Activated CD8-positive, alpha-beta memory T cell treated with anti-CD3 and anti-CD28 coated beads for 36 hours (primary cell): Measurements from ENCODE around the gene EARS2. TPM values are rescaled to one million over a fixed set of nuclear protein-coding genes. Genes with fewer than 3 reads are reported as not detected.

ENCODE experiments used
- CTCF ChIA-PET: fragments of 350-600 bp; sonication (Branson Sonifier 250); formaldehyde crosslinking; loops from one replicate; lab custom pipeline; 2021; ENCODE audit warnings: antibody characterized with exemption; lab: Charles Lee
- POLR2A ChIA-PET: fragments of 350-600 bp; sonication (Branson Sonifier 250); formaldehyde crosslinking; loops from one replicate; lab custom pipeline; 2021; ENCODE audit warnings: antibody characterized with exemption; lab: Charles Lee
- total RNA-seq, 2 experiments: library from RNA; stranded (reverse); gene quantifications; one replicate each; pipeline ENCODE4 v1.2.3, GENCODE V29; 2021

Gene EARS2
- total RNA-seq, 2 experiments from 2014 or later: 25.6 to 28.2 TPM

GRCh38 chr16:23535901-23536300 lies 21.2 kb downstream of the EARS2 start:
- ChIA-PET CTCF (no interaction called here), POLR2A (no interaction called here)

DNA sequence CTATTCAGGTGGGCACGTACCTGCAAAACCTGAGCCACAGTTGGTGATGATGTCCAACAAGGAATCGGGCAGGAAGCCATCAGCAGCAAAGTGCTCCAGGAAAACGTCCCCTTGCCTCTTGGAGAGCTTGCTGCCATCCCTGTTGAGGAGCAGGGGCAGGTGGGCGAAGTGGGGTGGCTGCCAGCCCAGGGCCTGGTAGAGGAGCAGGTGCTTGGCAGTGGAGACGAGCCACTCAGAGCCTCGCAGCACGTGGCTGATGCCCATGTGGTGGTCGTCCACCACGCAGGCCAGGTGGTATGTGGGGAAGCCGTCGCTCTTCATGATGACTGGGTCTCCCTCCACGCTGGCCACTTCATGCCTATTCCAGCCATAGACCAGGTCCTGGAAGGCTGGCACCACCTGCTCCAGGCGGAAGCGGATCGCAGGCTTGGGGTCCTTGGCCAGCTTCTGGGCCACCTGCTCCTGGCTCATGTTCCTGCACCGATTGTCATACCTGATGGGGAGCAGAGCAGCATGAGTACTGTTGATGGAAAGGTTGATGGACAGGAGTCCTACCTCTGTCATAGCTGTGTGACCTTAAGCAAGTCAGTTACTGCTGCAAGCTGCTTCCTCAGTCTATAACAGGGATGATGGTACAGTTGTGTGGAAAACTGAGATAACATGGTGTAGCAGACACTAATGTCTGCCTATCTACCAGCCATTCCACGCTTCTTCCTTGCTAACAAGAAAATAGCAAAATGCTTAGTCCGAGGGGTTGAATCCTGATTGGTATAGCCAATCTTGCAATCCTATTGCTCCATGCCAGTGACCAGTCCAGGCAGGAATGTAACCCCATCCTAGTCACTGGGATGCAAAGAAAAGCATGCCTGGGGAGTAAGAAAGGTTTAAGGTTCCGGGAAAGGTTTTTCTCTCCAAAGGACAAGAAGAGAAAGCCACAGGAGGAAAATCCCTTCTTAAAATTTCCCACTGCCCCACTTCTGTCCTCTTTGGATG lies 22.0 kb downstream of the EARS2 start:
- POLR2A ChIA-PET: no interaction called here

DNA sequence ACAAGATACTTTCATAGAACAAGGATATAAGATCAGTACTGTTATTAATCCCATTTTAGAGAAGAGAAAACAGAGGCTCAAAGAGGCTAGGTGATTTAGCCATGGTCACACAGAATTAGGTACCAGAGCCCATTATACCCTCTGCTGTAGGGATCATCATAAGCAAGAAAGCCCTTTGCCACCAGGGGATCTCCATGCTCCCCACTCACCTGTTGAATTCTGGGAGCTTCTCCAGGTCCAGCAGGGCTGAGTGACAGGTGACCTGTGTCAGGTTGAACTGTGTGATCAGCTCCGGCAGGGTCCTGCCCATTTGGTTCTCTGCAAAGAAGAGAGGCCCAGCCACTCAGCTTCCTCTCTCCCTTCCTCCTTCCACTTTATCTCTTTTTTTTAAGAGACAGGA lies 24.7 kb downstream of the EARS2 start:
- POLR2A ChIA-PET: no interaction called here
- CTCF ChIA-PET: no interaction called here

More for the DNA sequence above, 22.0 kb downstream of the EARS2 start:
- CTCF ChIA-PET: no interaction called here

GRCh38 chr16:23530062-23530461 lies 27.1 kb downstream of the EARS2 start:
- CTCF ChIA-PET: interaction anchor here (1.2 kb wide), 1 partner anchor 10 kb away, joined by 3 read pairs; no protein-coding TSS in a partner anchor
- POLR2A ChIA-PET: no interaction called here

DNA sequence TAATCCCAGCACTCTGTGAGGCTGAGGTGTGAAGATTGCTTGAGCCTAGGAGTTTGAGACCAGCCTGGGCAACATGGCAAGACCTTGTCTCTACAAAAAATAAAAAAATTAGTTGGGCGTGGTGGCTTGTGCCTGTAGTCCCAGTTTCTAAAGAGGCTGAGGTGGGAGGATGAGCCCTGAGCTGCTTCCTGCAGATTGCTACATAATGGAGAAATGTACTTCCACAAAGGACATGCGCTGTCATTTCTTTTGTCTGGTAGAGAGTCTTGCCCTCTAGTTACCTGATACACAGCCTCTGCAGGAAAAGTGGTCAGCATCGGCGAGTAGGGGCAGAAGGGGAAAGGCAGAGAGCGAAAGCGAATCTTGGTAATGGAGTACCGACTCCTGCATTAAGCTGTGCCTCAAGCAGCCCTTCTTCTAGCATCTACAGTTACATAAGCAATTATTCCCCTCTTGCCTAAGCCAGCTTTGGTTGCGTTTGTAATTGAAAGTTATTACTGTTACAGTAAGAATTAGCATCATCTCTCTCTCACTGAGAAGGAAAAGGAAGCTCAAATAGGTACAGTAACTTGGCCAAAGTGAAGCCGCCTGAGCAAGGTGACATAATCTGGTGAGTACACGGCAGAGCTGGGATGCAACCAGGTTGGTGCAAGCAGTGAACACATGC lies 28.4 kb downstream of the EARS2 start:
- CTCF ChIA-PET: interaction anchor here (1.2 kb wide), 1 partner anchor 11 kb away, joined by 3 read pairs; no protein-coding TSS in a partner anchor
- POLR2A ChIA-PET: no interaction called here

DNA sequence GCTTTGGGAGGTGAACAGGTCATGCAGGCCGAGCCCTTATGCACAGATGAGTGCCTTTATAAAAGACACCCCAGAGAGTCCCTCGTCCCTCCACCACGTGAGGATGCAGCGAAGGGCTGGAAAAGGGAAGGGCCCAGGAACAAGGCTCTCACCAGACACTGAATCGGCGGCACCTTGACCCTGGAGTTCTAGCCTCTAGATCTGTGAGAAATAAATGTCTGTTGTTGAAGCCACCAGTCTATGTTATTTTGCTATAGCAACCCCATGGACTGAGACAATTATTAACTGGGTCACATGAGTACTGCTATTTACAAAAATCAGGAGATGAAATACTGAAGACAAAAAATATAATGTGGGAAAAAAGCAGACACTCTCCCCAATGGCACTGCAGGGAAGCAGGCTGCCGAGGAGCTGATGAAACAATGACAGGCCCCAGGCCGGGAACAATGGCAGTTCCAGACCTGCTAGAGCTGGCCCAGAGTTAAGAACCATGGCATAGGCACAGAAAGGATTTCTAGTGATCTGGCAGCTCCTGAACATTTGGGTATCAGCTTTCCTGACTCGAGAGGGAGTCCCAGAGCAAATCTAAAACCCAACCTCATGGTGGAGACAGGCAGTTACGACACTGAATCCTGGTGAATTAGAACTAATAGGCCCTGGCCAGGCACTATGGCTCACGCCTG lies 29.0 kb downstream of the EARS2 start:
- POLR2A ChIA-PET: no interaction called here
- CTCF ChIA-PET: no interaction called here

GRCh38 chr16:23524886-23525285 lies 32.3 kb downstream of the EARS2 start:
- ChIA-PET CTCF (no interaction called here), POLR2A (no interaction called here)

DNA sequence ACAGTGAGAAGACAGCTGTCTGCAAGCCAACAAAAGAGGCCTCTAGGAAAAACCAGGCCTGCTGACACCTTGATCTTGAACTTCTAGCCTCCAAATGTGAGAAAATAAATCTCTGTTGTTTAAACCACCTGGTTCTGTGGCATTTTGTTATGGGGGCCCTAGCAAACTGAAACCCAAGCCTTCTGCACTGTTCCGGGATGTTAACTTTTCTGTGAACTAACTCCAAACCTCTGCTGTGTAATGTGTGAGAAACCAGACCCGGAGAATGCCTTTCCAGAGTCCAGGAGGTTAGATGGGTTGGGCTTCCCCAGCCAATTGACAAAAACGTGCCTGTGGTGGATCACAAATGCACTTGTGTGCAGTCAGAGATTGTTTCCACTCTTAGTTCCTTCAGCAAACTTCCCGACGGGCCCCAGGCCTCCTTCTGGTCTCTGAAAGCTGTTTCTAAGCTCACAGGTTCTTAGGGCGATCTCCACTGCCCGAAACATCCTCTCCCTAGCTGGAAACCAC lies 33.2 kb downstream of the EARS2 start:
- CTCF ChIA-PET: no interaction called here
- POLR2A ChIA-PET: no interaction called here

DNA sequence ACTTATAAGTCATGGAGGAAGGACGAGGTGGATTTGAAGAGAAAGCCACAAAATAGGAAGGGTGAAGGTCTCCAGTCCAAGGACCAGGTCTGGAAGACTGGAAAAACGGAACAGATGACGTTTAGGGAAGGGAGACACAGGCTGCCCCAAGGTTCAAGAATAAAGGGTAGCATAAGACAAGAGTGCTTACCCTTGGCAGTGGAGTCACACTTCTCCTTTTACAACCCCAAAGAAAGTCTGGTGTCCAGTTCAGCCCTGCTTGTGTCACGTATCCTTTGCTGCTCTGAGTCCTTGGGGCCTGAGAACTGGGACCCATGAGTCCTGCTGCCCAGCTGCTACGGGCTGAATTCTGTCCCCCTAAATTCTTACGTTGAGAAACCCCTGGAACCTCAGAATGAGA lies 33.8 kb downstream of the EARS2 start:
- POLR2A ChIA-PET: no interaction called here
- CTCF ChIA-PET: no interaction called here

DNA sequence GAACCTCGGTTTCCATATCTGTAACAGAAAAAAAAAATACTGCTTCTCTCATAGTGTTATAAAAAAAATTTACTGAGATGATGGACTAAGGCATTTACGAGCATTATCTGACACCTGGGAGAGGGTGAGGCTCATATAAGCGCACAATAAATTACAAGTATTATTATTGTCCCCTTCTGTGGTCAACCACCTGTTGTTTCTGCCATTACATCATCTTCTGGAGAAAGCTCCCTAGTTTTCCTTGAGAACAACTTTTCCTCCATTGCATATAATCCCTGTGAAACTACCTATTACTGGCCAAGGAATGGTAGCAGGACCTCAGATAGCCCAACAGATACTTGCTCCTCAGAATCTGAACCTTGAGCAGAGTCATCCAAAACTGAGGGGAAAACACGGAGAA lies 35.2 kb downstream of the EARS2 start:
- CTCF ChIA-PET: no interaction called here
- POLR2A ChIA-PET: interaction anchor here (1.2 kb wide), 1 partner anchor 19 kb away, joined by 3 read pairs; no protein-coding TSS in a partner anchor

GRCh38 chr16:23521037-23521743 lies 36.0 kb downstream of the EARS2 start:
- CTCF ChIA-PET: no interaction called here

DNA sequence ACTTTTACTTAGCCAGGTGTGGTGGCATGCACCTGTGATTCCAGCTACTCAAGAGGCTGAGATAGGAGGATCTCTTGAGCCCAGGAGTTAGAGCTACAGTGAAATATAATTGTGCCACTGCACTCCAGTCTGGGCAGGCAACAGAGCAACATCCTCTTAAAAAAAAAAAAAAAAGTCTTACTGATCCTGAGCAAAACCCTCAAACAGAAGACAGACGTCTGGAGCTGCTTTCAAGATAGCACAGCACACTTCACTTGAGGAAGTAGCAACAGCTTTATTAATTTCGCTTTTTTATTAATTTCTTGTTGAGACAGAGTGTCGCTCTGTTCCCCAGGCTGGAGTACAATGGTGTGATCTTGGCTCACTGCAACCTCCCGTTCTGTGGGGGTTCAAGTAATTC lies 36.6 kb downstream of the EARS2 start:
- POLR2A ChIA-PET: interaction anchor here (1.2 kb wide), 1 partner anchor 20 kb away, joined by 3 read pairs; no protein-coding TSS in a partner anchor
- CTCF ChIA-PET: no interaction called here

More at GRCh38 chr16:23521037-23521743, 36.0 kb downstream of the EARS2 start:
- POLR2A ChIA-PET: interaction anchor here (1.2 kb wide), 1 partner anchor 20 kb away, joined by 3 read pairs; no protein-coding TSS in a partner anchor

DNA sequence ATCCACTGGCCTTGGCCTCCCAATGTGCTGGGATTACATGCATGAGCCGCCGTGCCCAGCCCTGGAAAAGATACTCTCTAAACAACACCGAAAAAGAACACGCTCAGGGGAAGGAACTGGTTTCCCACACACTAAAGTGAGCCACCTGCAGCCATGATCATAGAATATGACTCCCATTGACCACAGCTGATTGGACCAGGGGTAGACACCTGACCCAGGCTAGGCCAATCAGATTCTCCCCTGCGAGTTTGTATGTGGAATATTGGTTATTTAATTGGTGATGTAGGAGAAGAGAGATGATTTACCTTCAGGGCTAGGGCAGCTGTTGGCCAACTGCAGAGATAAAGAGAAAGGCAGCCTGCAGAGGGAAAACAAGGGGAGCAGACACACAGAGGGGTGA lies 37.9 kb downstream of the EARS2 start:
- ChIA-PET CTCF (interaction anchor here (0.7 kb wide), 1 partner anchor 870 kb away, joined by 3 read pairs; no protein-coding TSS in a partner anchor), POLR2A (no interaction called here)

GRCh38 chr16:23518435-23518891 lies 38.7 kb downstream of the EARS2 start:
- ChIA-PET CTCF (no interaction called here), POLR2A (no interaction called here)

DNA sequence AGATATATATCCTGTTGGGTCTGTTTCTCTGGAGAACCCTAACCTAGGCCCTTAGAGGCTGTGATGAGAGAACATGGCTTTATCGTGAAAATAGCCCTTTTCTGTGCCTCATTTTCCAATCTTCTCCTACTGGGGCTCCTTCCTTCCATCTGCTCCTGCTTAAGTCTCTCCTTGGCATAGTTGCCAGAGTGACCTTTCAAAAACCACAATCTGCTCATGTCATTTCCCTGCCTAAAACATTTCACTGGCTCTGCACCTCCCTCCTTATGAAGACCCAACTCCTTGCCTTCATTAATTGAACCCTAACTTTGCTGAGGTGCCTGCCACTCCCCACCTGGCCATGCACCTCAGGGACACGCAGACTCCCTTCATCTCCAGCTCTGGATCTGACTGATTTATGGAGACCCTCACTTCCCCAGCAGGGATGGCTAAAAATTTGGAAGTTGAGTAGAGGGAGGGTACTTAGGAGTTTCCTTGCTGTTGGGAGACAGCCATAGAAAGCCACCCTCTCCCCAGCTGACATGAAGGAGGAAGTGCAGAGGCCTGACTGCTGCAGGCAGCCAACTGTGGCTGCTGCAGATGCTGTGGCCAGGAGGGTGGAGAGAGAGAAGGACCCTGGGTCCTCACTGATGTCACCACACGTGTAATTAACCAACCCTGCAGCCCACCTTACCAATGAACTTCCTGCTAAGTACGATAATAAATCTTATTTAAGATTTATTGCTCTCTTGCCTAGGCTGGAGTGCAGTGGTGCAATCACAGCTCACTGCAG lies 40.6 kb downstream of the EARS2 start:
- POLR2A ChIA-PET: no interaction called here
- CTCF ChIA-PET: no interaction called here

DNA sequence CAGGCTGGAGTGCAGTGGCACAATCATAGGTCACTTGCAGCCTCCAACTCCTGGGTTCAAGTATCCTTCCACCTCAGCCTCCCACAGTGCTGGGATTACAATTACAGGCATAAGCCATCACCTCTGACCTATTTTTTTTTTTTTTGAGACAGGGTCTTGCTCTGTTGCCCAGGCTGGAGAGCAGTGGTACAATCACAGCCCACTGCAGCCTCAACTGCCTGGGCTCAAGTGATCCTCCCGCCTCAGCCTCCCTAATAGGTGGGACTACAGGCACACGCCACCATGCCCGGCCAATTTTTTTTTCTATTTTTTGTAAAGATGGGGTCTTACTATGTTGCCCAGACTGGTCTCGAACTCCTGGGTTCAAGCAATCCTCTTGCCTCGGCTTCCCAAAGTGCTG lies 41.3 kb downstream of the EARS2 start:
- ChIA-PET CTCF (no interaction called here), POLR2A (no interaction called here)

DNA sequence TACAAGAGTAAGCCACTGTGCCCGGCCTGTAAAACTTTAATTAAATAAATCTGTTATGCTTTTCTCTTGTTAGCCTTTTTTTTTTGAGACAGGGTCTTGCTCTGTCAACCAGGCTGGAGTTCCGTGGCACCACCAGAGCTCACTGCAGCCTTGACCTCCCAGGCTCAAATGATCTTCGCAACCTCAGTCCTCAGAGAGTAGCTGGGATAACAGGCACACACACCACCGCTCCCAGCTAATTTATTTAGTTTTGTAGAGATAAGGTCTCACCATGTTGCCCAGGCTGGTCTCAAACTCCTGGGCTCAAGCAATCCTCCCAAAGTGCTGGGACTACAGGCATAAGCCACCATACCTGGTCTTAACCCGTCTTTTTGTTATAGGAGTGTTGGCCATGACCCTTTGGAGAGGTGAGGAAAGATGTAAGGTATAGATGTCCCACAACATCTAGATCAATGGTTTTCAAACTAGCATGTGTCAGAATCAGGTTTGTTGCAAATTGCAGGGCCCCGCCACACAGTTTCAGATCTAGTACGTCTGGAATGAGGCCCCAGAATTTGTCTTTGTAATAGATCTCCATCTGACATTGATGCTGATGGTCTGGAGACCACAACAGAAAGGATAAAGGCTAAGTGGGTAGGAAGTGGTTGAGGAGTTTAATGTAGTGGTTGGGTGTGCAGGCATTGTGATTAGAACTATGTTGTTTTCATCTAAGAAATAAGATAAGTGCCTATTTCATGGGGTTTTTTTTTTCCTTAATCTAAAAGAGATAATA lies 42.6 kb downstream of the EARS2 start:
- POLR2A ChIA-PET: no interaction called here
- CTCF ChIA-PET: interaction anchor here (1.1 kb wide), 1 partner anchor 79 kb away, joined by 3 read pairs; no protein-coding TSS in a partner anchor
